ENCODE data around the gene SCAANT1.
A peak's percentile ranks its signal among the peaks of the same experiment; 100 is the strongest.

The SCAANT1 gene

DNA sequence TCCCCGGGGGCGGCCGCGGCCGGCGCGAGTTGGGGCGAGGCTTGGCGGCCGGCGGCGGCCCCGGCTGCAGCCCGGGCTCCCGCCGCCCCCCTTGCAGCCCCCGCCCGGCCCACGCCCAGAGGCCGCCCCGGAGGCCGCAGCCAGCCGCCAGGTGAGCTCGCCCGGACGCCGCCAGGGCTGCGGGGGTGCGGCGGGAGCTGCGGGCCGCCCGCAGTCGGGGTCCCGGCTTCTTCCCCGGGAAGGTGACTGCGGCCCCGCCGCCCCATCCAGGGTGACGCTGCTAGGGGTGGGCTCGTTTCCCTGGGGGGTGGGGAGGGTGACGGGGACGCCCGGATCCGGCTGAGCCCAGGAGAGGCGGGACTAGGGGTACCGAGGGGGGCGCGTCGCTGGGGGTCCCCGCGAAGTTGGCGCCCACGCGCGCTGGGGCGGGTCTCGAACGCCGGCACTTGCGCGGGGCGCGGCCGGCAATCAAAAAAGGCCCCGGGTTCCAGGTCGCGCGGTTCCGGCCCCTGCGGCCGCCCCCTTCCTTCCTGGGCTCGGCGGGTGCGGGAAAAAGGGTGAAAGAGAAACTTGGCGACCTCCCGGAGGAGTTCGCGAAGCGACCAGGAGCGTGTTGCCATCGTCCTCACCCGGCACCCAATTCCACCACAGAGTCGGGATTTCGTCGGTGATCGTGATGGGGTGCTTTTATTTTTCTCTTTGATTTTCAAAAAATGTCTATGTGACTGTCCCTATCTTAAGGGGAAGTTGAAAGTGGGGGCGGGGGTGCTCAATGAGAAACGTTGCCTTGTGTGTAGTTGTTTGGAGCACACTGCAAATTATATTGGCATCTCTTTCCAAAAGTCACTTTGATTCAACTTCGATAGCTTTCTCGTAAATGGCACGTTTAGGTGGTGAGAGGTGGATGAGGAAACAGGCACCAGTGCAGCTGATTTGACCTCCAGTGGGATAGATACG is 47.9 kb downstream of the SCAANT1 start:
- FAIRE-seq (peak; percentile 81), DNase-seq (ENCODE audit: insufficient read length, low spot score) (peak; percentile 57)

GRCh38 chr3:63863150-63864007 is 48.8 kb downstream of the SCAANT1 start, which contains the start of the genes ATXN7 and THOC7:
Gene ATXN7 (plus strand): TSS chr3:63863867. CDS start chr3:63912599, 48,732 bp downstream.
Gene THOC7 (minus strand): TSS chr3:63863805. CDS start chr3:63863790, 15 bp downstream.
- DNase-seq (ENCODE audit: insufficient read length, low spot score) (peak; percentile 67), FAIRE-seq (peak; percentile 44)

GRCh38 chr3:63862804-63863149 is 49.4 kb downstream of the SCAANT1 start:
- FAIRE-seq (peak; percentile 23), DNase-seq (ENCODE audit: insufficient read length, low spot score) (no peak)
